ENCODE results near the gene GGCX.
A peak's percentile ranks its signal among the peaks of the same experiment; 100 is the strongest.
"Not testable (repeated sequence)": the region's sequence is repeated elsewhere in the genome, so short reads cannot be mapped to it uniquely, and the experiment has no call there.

The GGCX gene

DNA sequence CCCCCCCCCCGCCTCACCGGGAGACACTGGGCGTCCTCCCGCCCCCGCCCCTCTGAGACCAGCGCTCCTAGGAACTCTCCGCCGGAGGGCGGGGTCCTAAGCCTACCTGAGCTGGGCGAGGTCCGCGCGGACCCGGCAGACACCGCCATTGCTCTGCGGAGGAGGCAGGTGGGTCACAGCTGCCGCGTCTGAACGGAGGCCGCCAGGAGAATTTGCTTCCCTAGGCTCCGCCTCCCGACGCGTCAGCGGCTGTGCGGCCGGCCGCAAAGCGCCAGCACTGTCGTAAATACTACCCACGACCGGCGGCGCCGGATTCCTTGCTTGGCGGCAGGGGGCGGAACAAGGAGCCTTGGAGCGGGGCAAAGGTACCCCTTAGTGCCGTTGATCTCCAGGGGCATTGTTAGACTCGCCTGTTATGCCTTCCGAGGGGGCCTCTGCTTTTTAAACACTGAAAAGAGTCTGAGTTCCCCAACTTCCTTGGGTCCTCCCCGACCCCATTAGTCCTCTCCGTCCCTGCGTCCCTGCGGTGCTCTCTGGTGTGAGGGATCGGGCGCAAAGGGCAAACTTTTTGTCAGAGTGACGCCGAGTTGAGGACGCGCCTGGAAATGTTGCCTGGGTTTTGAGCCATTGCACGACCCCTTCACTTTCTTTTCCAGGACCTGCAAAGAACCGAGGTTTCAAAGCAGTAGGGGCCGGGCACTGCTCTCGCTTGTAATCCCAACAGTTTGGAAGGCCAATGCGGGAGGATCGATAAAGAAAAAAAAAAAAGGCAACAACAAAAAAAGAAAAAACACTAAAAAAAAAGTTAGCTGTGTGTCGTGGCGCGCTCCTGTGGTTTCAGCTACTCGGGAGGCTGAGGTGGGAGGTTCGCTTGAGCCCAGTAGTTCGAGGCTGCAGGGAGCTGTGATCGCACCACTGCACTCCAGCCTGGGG lies at the start of gene GGCX:
GGCX (minus strand) TSS at position 214 of the 933 bp plus-strand sequence; CDS start at position 149, 65 bp downstream.
- peaks cover 26 to 34% (median 28%) of the 10 kb centered on the region in 11 experiments for H3K36me3 ChIP-seq
- H3K4me1 ChIP-seq: peaks cover 44 to 57% (median 47%) of the 10 kb centered on the region in 10 experiments
- peaks cover 0 to 31% (median 4%) of the 10 kb centered on the region in 11 experiments; a peak in 8 of 22 replicates for H4K20me1 ChIP-seq
- H3K4me3 ChIP-seq: peak within 1 kb of the TSS; percentile 63 to 83 (median 70)
- peak within 1 kb of the TSS; percentile 73 to 95 (median 89) for H3K27ac ChIP-seq
- no peaks in the 10 kb centered on the region for H3K9me3 ChIP-seq (replicated peaks in 1 of 11)
- H3K4me2 ChIP-seq: peak within 1 kb of the TSS; percentile 90 to 98 (median 96)
- H3K9ac ChIP-seq: peak within 1 kb of the TSS; percentile 83 to 95 (median 90)
- no peaks in the 10 kb centered on the region for H3K27me3 ChIP-seq
- no peak for TF ChIP-seq Cebpa-rat (IDR thresholded peaks at IDR 0.05)

DNA sequence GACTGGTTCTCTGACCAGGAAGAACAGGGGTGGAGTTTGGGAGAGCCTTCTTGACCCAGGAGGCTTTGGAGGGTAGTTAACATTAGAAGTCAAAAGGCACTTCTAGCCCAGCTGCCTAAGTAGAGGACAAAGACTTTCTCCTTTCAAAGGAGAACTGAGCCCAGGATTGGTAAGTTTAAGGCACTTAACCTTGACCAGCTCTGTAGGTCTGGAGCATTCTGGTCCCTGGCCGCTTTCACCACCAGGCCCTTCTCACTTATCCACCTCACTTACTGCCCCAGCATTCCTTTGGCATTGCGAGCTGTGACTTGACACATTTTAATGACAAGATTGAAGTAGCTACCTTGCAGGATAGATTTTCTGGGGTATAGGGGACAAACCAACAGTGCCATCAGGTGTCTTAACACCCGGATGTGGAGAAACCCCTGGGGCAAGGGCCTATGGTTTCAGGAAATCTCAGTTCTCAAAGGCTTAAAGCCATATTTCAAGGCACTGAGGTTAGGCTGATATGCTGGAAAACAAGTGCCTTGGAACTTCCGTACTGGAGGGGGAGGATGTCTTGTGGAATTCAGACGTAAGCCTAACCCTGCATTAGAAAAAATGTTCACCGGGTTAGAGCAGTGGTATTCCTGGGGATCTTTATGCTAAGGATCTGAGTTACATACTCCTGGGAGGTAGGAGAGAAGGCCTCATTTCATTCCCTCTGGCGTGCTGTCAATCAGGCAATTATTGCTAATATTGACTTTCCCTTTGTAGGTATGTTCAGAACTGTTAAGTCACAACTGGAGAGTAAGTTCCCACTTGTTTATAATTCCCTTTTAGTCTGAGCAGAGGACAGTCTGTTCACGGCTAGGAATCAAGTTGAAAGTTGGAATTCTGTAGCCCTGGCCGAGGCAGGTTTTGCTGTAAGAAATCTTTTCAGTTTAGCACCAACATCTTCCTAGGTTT lies 46.2 kb upstream of the GGCX start:
- Histone ChIP-seq H3K4me3 (no peak overlapping the region), H3K27me3 (no peaks in the 10 kb centered on the region), H4K20me1 (peaks cover 5 to 47% (median 35%) of the 10 kb centered on the region in 11 experiments; a peak in 14 of 22 replicates), H3K9ac (peak overlapping the region in 6 of 11 experiments; percentile 7 to 36 (median 26); a peak in 8 of 22 replicates), H3K27ac (no peak overlapping the region), H3K36me3 (peaks cover 28 to 54% (median 44%) of the 10 kb centered on the region in 11 experiments), H3K9me3 (replicated peaks in 1 of 11) (no peaks in the 10 kb centered on the region), H3K4me2 (no peak overlapping the region), H3K4me1 (peaks cover 27 to 67% (median 48%) of the 10 kb centered on the region in 10 experiments)
- TF ChIP-seq Cebpa-rat (IDR thresholded peaks at IDR 0.05): no peak

DNA sequence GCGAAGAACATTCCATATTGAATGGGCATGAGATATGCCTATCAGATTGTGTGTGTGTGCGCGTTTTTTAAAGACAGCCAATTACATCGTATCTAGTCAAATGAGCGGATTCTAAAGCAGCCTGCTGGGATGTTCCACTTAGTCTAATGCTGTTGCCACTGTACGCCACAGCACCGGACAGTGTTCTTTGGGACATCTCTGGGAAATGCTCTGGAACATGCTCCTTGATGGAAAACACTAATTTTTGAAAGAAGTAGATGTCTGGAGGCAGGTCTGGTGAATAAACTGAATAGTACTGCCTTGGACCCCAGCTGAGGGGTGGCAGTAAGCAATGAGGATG lies 44.8 kb upstream of the GGCX start:
- no peak overlapping the region for H3K4me2 ChIP-seq
- H3K27ac ChIP-seq: no peak overlapping the region
- peak overlapping the region in 1 of 11 experiments; percentile 25; a peak in 1 of 22 replicates for H3K9ac ChIP-seq

DNA sequence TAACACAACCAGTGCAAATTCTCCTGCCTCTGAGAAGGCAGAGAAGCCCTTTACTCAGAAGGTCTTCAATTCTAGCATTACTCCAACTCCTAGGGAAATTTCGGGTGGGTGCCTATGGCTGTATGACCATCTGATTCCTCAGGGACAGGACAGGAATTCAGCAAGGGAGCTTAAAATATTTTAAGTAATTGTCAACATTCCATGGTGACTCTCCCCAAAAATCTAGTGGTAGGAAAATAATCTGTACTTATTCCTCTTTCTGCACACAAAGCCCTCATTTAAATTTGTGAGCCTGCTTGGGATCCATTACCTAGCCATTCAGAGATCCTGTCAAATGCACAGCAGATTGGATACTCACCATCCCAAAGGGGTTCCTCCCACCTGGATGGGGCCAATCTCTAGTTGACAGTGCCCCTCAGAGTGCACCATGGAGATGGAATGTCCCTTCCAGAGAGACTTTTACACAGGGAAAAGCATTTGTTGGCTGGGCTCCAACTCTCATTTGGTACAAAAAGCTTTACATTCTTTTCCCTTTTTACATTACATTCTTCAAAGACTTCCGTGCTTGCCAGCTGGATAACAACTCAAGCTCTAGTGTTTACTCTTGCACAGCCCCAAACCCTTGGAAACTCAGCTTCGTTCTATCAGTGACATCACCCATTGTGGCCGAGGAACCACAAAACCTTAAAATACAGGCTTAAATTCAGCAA lies 44.3 kb upstream of the GGCX start:
- Histone ChIP-seq H3K27me3 (no peaks in the 10 kb centered on the region), H3K9me3 (replicated peaks in 1 of 11) (no peaks in the 10 kb centered on the region), H3K4me1 (peaks cover 27 to 69% (median 48%) of the 10 kb centered on the region in 10 experiments), H3K36me3 (peaks cover 28 to 58% (median 47%) of the 10 kb centered on the region in 11 experiments), H3K4me3 (no peak overlapping the region), H4K20me1 (peaks cover 5 to 59% (median 37%) of the 10 kb centered on the region in 11 experiments; a peak in 15 of 22 replicates), H3K9ac (no peak overlapping the region; a peak in 1 of 22 replicates), H3K27ac (no peak overlapping the region), H3K4me2 (peak overlapping the region in 2 of 11 experiments; percentile 91 to 93; a peak in 1 of 22 replicates)
- TF ChIP-seq Cebpa-rat (IDR thresholded peaks at IDR 0.05): no peak

More for the DNA sequence above, 44.8 kb upstream of the GGCX start:
- no peaks in the 10 kb centered on the region for H3K27me3 ChIP-seq
- peaks cover 5 to 54% (median 37%) of the 10 kb centered on the region in 11 experiments; a peak in 14 of 22 replicates for H4K20me1 ChIP-seq
- no peak for TF ChIP-seq Cebpa-rat (IDR thresholded peaks at IDR 0.05)
- H3K9me3 ChIP-seq (replicated peaks in 1 of 11): no peaks in the 10 kb centered on the region
- peaks cover 31 to 71% (median 51%) of the 10 kb centered on the region in 10 experiments for H3K4me1 ChIP-seq
- peaks cover 28 to 54% (median 44%) of the 10 kb centered on the region in 11 experiments for H3K36me3 ChIP-seq
- H3K4me3 ChIP-seq: no peak overlapping the region

DNA sequence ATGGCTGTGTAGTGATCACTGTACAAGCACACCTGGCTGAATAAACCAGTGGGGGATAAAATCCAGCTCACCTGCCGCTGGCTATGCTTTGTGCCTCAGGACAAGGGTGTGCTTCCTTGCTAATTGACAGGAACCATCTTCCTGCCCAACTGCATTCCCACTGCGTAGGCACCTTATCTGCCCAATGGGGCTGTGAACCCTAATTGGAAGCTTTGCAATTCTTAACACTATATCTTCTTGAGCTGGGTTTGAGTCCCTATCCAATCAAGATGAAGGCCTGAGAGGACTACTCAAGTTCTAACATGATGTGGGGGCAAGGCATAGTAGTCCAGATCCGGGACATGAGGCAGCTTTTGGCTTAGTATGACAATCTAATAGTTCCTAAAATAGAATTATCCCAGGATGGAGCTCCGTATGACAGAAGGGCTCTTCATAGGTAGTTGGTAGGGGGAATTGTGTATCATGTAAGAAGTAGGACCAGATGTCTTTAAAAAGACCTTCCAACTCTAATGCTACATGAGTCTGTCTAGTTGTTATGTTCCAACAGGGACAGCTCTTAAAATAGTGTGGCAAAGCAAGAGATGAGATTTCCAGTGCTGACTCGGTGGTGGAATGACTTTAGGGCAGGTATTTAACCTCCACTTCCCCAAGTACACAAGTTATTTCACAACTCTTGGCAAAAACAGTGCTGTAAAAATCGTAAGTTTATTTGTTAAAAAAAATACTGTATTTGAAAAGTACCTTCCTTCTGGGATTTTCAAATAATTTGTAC lies 43.5 kb upstream of the GGCX start:
- peaks cover 22 to 63% (median 41%) of the 10 kb centered on the region in 10 experiments for H3K4me1 ChIP-seq
- peak overlapping the region in 9 of 11 experiments; percentile 88 to 98 (median 94); a peak in 14 of 22 replicates for H3K4me2 ChIP-seq
- H3K27me3 ChIP-seq: no peaks in the 10 kb centered on the region
- peaks cover 26 to 58% (median 47%) of the 10 kb centered on the region in 11 experiments for H3K36me3 ChIP-seq
- H4K20me1 ChIP-seq: peaks cover 0 to 62% (median 37%) of the 10 kb centered on the region in 11 experiments; a peak in 15 of 22 replicates
- H3K9ac ChIP-seq: no peak overlapping the region; a peak in 2 of 22 replicates
- H3K27ac ChIP-seq: no peak overlapping the region
- no peak overlapping the region for H3K4me3 ChIP-seq
- H3K9me3 ChIP-seq (replicated peaks in 1 of 11): no peaks in the 10 kb centered on the region
- TF ChIP-seq Cebpa-rat (IDR thresholded peaks at IDR 0.05): no peak

DNA sequence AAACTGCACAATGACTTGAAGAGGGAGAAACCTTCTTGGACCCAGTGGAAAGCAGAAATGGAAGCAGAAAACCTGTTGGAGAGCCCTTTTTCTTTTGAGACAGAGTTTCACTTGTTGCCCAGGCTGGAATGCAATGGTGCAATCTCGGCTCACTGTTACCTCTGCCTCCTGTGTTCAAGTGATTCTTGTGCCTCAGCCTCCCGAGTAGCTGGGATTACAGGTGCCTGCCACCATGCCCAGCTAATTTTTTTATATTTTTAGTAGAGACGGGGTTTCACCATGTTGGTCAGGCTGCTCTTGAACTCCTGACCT lies 42.8 kb upstream of the GGCX start:
- Histone ChIP-seq H3K4me2 (peak overlapping the region; percentile 88 to 99 (median 95); a peak in 21 of 22 replicates), H3K36me3 (peaks cover 27 to 58% (median 45%) of the 10 kb centered on the region in 11 experiments), H3K4me3 (peak overlapping the region in 4 of 10 experiments; percentile 72 to 79 (median 77); a peak in 4 of 20 replicates)

DNA sequence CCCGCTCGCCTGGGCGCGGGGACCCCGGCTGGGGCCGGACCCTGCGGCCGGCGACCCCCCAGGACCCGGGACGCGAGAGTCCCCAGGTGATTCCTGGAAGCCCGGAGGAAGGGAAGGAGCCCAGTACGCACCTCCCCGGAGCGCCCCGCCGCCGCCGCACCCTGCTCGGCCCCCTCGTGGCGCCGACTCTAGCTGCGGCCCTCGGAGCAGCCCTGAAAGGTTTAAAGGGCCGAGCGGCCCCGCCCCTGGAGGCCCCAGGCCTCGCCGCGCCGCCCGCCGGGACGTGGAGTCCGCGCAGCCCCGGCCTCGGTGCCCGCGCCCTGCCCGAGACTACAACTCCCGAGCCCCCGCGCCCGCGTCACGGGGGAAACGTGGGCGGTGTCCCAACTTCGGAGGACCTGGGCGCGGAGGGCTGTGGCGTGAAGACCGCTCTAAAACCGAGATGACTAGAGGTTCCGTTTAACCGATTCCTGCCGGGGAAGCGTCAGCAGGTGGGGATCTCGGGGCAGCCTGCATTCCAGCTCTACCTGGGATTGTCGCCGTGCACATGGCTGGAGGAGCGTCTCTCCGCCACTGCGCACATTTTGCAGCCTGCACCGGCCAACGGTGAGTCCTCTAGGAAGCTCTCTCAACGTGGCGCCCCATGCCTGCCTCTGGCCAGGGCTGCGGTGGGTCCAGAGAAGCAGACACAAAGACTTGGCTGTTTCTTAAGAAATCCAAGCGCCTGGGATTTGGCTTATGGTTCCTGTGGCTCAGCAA lies 41.4 kb upstream of the GGCX start, which contains the start of gene TMEM150A:
TMEM150A (minus strand) TSS at position 223 of the 759 bp plus-strand sequence. CDS start 750 bp downstream, outside the sequence.
- Histone ChIP-seq H3K27ac (peak within 1 kb of the TSS; percentile 52 to 75 (median 66)), H3K9ac (peak within 1 kb of the TSS; percentile 74 to 91 (median 82))

More for the DNA sequence above, 42.8 kb upstream of the GGCX start:
- H3K9me3 ChIP-seq (replicated peaks in 1 of 11); H3K27ac ChIP-seq; H3K27me3 ChIP-seq: not testable (repeated sequence)
- H3K9ac ChIP-seq: peak overlapping the region in 2 of 11 experiments; percentile 1 to 91; a peak in 3 of 22 replicates
- H3K4me1 ChIP-seq: peaks cover 22 to 63% (median 37%) of the 10 kb centered on the region in 10 experiments
- peaks cover 0 to 64% (median 37%) of the 10 kb centered on the region in 11 experiments; a peak in 15 of 22 replicates for H4K20me1 ChIP-seq

More for the DNA sequence above, 41.4 kb upstream of the GGCX start, which contains the start of gene TMEM150A:
- no peaks in the 10 kb centered on the region for H3K27me3 ChIP-seq
- TF ChIP-seq Cebpa-rat (IDR thresholded peaks at IDR 0.05): no peak
- peaks cover 25 to 58% (median 45%) of the 10 kb centered on the region in 11 experiments for H3K36me3 ChIP-seq
- H3K4me2 ChIP-seq: peak within 1 kb of the TSS; percentile 88 to 99 (median 95)
- H3K4me1 ChIP-seq: peaks cover 22 to 65% (median 39%) of the 10 kb centered on the region in 10 experiments
- H4K20me1 ChIP-seq: peaks cover 0 to 54% (median 32%) of the 10 kb centered on the region in 11 experiments; a peak in 13 of 22 replicates
- H3K9me3 ChIP-seq (replicated peaks in 1 of 11): no peaks in the 10 kb centered on the region
- peak within 1 kb of the TSS; percentile 71 to 85 (median 77) for H3K4me3 ChIP-seq
